HepG2 (cell line): ENCODE data around the gene KLF16. TPM values are rescaled to one million over a fixed set of nuclear protein-coding genes. Genes with fewer than 3 reads are reported as not detected.
A peak's percentile ranks its signal among the peaks of the same experiment; 100 is the strongest.

ENCODE experiments used
- AKAP8 ChIP-seq: sonication (generic); formaldehyde crosslinking; IDR thresholded peaks from 2 replicates; pipeline ENCODE4 v1.5.1; 2020; ENCODE audit warnings: mild to moderate bottlenecking, missing genetic modification reagents
- CTCF ChIP-seq: sonication (generic); formaldehyde crosslinking; IDR thresholded peaks from 2 replicates; pipeline ENCODE4 v1.5.0; 2020; ENCODE audit warnings: mild to moderate bottlenecking, missing genetic modification reagents, moderate library complexity
- FOXC1 ChIP-seq: sonication (generic); formaldehyde crosslinking; IDR thresholded peaks from 2 replicates; pipeline ENCODE4 v1.8.0; 2022; ENCODE audit warnings: mild to moderate bottlenecking, missing genetic modification reagents, borderline replicate concordance
- HNF4A ChIP-seq: sonication (generic); formaldehyde crosslinking; IDR thresholded peaks from 2 replicates; pipeline ENCODE4 v1.4.0; 2020; ENCODE audit warnings: missing genetic modification reagents
- IRF2 ChIP-seq: IDR thresholded peaks from 2 replicates; pipeline ENCODE4 v1.6.1; 2018; ENCODE audit warnings: missing genetic modification reagents, missing compliant biosample characterization
- MAFG ChIP-seq: sonication (generic); formaldehyde crosslinking; IDR thresholded peaks from 2 replicates; pipeline ENCODE4 v1.5.1; 2020; ENCODE audit warnings: mild to moderate bottlenecking, missing genetic modification reagents
- MED13 ChIP-seq: sonication (generic); formaldehyde crosslinking; IDR thresholded peaks from 2 replicates; pipeline ENCODE4 v1.5.0; 2020; ENCODE audit warnings: missing genetic modification reagents
- MTERF4 ChIP-seq: sonication (generic); formaldehyde crosslinking; IDR thresholded peaks from 2 replicates; pipeline ENCODE4 v1.8.0; 2023; ENCODE audit warnings: mild to moderate bottlenecking, missing genetic modification reagents
- PATZ1 ChIP-seq: sonication (generic); formaldehyde crosslinking; IDR thresholded peaks from 2 replicates; pipeline ENCODE4 v1.4.0; 2020; ENCODE audit warnings: missing genetic modification reagents
- RFXAP ChIP-seq: sonication (generic); formaldehyde crosslinking; IDR thresholded peaks from 2 replicates; pipeline ENCODE4 v1.4.0; 2020; ENCODE audit warnings: missing genetic modification reagents, borderline replicate concordance
- SCMH1 ChIP-seq: sonication (generic); formaldehyde crosslinking; IDR thresholded peaks from 2 replicates; pipeline ENCODE4 v1.9.0; 2021; ENCODE audit warnings: missing genetic modification reagents, mild to moderate bottlenecking, borderline replicate concordance
- TBL1XR1 ChIP-seq: fragments of 150-350 bp; IDR thresholded peaks from 2 replicates; pipeline ENCODE4 v1.6.1; 2014; ENCODE audit warnings: borderline replicate concordance, low read length; ENCODE audit not compliant: partially characterized antibody
- YY1 ChIP-seq: IDR thresholded peaks from 2 replicates; pipeline ENCODE4 v1.6.1; 2011; ENCODE audit warnings: low read length, low read depth, moderate library complexity, mild to moderate bottlenecking; ENCODE audit not compliant: insufficient read depth, insufficient replicate concordance
- ZKSCAN8 ChIP-seq: IDR thresholded peaks from 2 replicates; pipeline ENCODE4 v1.6.1; 2016; ENCODE audit warnings: borderline replicate concordance, missing genetic modification reagents, missing compliant biosample characterization
- ZNF337 ChIP-seq: sonication (generic); formaldehyde crosslinking; IDR thresholded peaks from 2 replicates; pipeline ENCODE4 v1.5.1; 2020; ENCODE audit warnings: missing genetic modification reagents, low read depth, mild to moderate bottlenecking, borderline replicate concordance
- ZNF615 ChIP-seq: sonication (generic); formaldehyde crosslinking; IDR thresholded peaks from 2 replicates; pipeline ENCODE4 v1.5.0; 2020; ENCODE audit warnings: mild to moderate bottlenecking, missing genetic modification reagents, borderline replicate concordance
- ZNF776 ChIP-seq: sonication (generic); formaldehyde crosslinking; IDR thresholded peaks from 2 replicates; pipeline ENCODE4 v1.4.0; 2020; ENCODE audit warnings: mild to moderate bottlenecking, missing genetic modification reagents
- ZNF878 ChIP-seq: sonication (generic); formaldehyde crosslinking; IDR thresholded peaks from 2 replicates; pipeline ENCODE4 v1.8.1; 2023; ENCODE audit warnings: mild to moderate bottlenecking, missing genetic modification reagents, moderate library complexity
- ZSCAN25 ChIP-seq: sonication (generic); formaldehyde crosslinking; IDR thresholded peaks from 2 replicates; pipeline ENCODE4 v1.8.0; 2022; ENCODE audit warnings: mild to moderate bottlenecking, missing genetic modification reagents
- polyA plus RNA-seq, 8 experiments: library from polyadenylated mRNA; depleted of rRNA in 3 of 8; stranded (reverse) in 7 of 8; unstranded in 1 of 8; fragments of >200 nt; fragmentation: Illumina TruSeq in 4 of 8; extraction: Trizol in 4 of 8; gene quantifications; 2 replicates each; pipeline versions ENCODE4 v1.2.1 to v1.2.3, GENCODE V29; 2011 to 2016; ENCODE audit warnings: low read depth in 4 of 8, missing spikeins in 1 of 8, mixed read lengths in 1 of 8; ENCODE audit not compliant: insufficient read depth in 1 of 8
- total RNA-seq, 5 experiments: library from RNA; depleted of rRNA; stranded (reverse); fragments of >200 nt; fragmentation: Illumina TruSeq; extraction: Trizol; gene quantifications; 2 replicates each; pipeline ENCODE4 v1.2.3, GENCODE V29; 2016; ENCODE audit warnings: low read depth in 1 of 5

The KLF16 gene
- total and polyA plus RNA-seq, 2 of the 13 experiments (the other 11 are each of a cell fraction or from before 2014, with no cell fraction given): 3.5 to 6.7 TPM

- TF ChIP-seq IRF2 (CRISPR knock-in tag): no peak
- peak; percentile 80 for TF ChIP-seq YY1
- TF ChIP-seq TBL1XR1: peak; percentile 40
- TF ChIP-seq MED13 (CRISPR knock-in tag): no peak
- no peak for TF ChIP-seq MTERF4
- no peak for TF ChIP-seq ZNF776 (CRISPR knock-in tag)
- no peak for TF ChIP-seq MAFG (CRISPR knock-in tag)
- no peak for TF ChIP-seq ZNF337 (CRISPR knock-in tag)
- TF ChIP-seq ZKSCAN8 (CRISPR knock-in tag): no peak
- TF ChIP-seq CTCF (CRISPR knock-in tag): peak; percentile 24
- no peak for TF ChIP-seq ZSCAN25
- TF ChIP-seq RFXAP (CRISPR knock-in tag): no peak
- TF ChIP-seq PATZ1 (CRISPR knock-in tag): peak; percentile 82
- TF ChIP-seq ZNF878 (CRISPR knock-in tag): no peak
- peak; percentile 60 for TF ChIP-seq HNF4A (CRISPR knock-in tag)
- no peak for TF ChIP-seq SCMH1
- no peak for TF ChIP-seq FOXC1 (CRISPR knock-in tag)
- no peak for TF ChIP-seq ZNF615 (CRISPR knock-in tag)
- no peak for TF ChIP-seq AKAP8 (CRISPR knock-in tag)
These were observed 6.4 kb downstream of the KLF16 start (continued) for GRCh38 chr19:1856698-1857603.
